ENCODE data around the gene MSL3.

GRCh38 chrX:11733614-11734013 lies 24.4 kb upstream of the MSL3 start:
- no peak for TF ChIP-seq CTCF (IDR thresholded peaks at IDR 0.05)
- TF ChIP-seq POLR2A (IDR thresholded peaks at IDR 0.05) = no peak

Measured in adrenal gland (tissue), 5 donors.